ENCODE measurements around the gene PMM2. TPM values are rescaled to one million over a fixed set of nuclear protein-coding genes. Genes with fewer than 3 reads are reported as not detected.

Gene PMM2
- polyA plus RNA-seq, 1 donor (not counting 4 experiments of a cell fraction or from before 2014, with no cell fraction given), result 38.6 TPM

DNA sequence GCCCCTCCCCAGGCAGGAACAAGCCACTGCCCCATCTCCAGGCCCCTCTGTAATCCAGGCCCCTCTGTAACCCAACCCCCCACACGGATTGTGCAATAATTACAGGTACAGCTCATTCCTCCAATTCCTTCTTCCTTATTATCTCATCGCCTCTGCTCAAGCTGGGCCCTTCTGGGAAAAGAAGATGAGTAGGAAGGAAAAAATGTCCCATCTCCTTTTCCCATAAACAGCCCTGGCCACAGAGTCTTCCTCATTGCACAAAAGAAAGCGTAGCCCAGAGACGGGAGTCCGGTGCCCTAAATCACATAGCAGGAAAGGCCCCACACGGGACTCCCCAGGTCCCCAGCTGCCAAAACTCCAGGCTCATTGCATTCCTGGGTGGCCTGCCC, 80.9 kb downstream of the PMM2 start:
- Histone ChIP-seq H3K4me3 (ENCODE audit: control insufficient read depth in 2 of 3, extremely low read depth in 1 of 3, insufficient read depth in 2 of 3, low read depth in 1 of 3, low read length in 3 of 3) (peak overlapping the region in 2 of 3 experiments; percentile 51 to 52), H4K20me1 (ENCODE audit: control insufficient read depth, extremely low read depth, insufficient read depth, low read length) (no peaks in the 10 kb centered on the region), H3K4me1 (ENCODE audit: control insufficient read depth, extremely low read depth, insufficient read depth, low read length) (peaks cover 20% of the 10 kb centered on the region), H3K4me2 (ENCODE audit: control insufficient read depth, extremely low read depth, insufficient read depth, low read depth, low read length) (peak overlapping the region; percentile 76), H2AFZ (ENCODE audit: control insufficient read depth, low read length) (peak overlapping the region; percentile 75), H3K36me3 (ENCODE audit: control insufficient read depth in 2 of 2, extremely low read depth in 1 of 2, insufficient read depth in 2 of 2, low read length in 2 of 2) (no peaks in the 10 kb centered on the region), H3K9me1 (ENCODE audit: control insufficient read depth, extremely low read depth, insufficient read depth, low read length) (no peaks in the 10 kb centered on the region), H3K79me2 (ENCODE audit: control insufficient read depth, insufficient read depth, low read length) (no peaks in the 10 kb centered on the region), H3K27me3 (ENCODE audit: control insufficient read depth, extremely low read depth, insufficient read depth, low read length) (no peaks in the 10 kb centered on the region), H3K27ac (ENCODE audit: control insufficient read depth, insufficient read depth, low read length) (peak overlapping the region; percentile 88), H3K9ac (ENCODE audit: control insufficient read depth, extremely low read depth, insufficient read depth, low read length) (peak overlapping the region; percentile 73), H3K9me3 (ENCODE audit: control insufficient read depth, low read depth, low read length) (no peaks in the 10 kb centered on the region)
- FAIRE-seq, result peak; percentile 56
- dilution Hi-C loops (cut with MboI; ENCODE audit: extremely low pct_ligation_motif_present, low sequenced_read_pairs), result no loop called here
- DNase-seq (ENCODE audit: low read depth, low spot score), result no peak
- TF ChIP-seq, protein P1, sequence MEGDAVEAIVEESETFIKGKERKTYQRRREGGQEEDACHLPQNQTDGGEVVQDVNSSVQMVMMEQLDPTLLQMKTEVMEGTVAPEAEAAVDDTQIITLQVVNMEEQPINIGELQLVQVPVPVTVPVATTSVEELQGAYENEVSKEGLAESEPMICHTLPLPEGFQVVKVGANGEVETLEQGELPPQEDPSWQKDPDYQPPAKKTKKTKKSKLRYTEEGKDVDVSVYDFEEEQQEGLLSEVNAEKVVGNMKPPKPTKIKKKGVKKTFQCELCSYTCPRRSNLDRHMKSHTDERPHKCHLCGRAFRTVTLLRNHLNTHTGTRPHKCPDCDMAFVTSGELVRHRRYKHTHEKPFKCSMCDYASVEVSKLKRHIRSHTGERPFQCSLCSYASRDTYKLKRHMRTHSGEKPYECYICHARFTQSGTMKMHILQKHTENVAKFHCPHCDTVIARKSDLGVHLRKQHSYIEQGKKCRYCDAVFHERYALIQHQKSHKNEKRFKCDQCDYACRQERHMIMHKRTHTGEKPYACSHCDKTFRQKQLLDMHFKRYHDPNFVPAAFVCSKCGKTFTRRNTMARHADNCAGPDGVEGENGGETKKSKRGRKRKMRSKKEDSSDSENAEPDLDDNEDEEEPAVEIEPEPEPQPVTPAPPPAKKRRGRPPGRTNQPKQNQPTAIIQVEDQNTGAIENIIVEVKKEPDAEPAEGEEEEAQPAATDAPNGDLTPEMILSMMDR (optimal IDR thresholded peaks at IDR 0.05 in 1 of 3, IDR thresholded peaks at IDR 0.05 in 1 of 3, conservative IDR thresholded peaks at IDR 0.05 in 1 of 3; ENCODE audit: extremely low read depth in 1 of 3, insufficient read depth in 2 of 3, low read length in 3 of 3), result no peak
- TF ChIP-seq EZH2 (IDR thresholded peaks at IDR 0.05; ENCODE audit: low read length), result no peak

DNA sequence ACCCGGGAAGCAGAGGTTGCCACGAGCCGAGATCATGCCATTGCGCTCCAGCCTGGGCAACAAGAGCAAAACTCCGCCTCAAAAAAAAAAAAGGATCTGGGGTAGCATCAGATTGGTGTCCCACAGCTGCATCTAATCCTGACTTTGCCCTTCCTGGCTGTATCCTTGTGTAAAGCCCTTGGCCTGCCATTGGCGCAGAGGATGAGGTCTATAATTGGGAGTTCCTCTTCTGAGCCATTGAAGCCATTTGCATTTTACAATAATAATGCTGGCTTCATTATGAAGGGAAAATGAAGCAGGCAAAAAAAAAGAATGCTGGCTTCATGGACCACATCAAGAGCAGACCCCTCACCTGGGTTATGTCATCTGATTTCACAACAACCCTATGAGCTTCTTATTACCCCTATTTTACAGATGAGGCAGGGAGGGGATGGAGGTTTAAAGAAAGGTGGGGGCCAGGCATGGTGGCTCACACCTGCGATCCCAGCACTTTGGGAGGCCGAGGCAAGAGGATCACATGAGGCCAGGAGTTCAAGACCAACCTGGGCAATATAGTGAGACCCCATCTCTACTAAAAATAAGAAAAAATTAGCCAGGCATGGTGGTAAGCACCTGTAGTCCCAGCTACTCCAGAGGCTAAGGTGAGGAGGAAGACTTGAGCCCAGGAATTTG, 83.3 kb downstream of the PMM2 start:
- no peaks in the 10 kb centered on the region for H3K79me2 ChIP-seq (ENCODE audit: control insufficient read depth, insufficient read depth, low read length)
- FAIRE-seq, result no peak

More for the DNA sequence above, 83.3 kb downstream of the PMM2 start:
- Histone ChIP-seq H3K4me1 (ENCODE audit: control insufficient read depth, extremely low read depth, insufficient read depth, low read length) (peaks cover 36% of the 10 kb centered on the region), H3K27me3 (ENCODE audit: control insufficient read depth, extremely low read depth, insufficient read depth, low read length) (no peaks in the 10 kb centered on the region), H3K36me3 (ENCODE audit: control insufficient read depth in 2 of 2, extremely low read depth in 1 of 2, insufficient read depth in 2 of 2, low read length in 2 of 2) (no peaks in the 10 kb centered on the region), H4K20me1 (ENCODE audit: control insufficient read depth, extremely low read depth, insufficient read depth, low read length) (peaks cover 8% of the 10 kb centered on the region), H3K9me3 (ENCODE audit: control insufficient read depth, low read depth, low read length) (no peaks in the 10 kb centered on the region), H3K27ac (ENCODE audit: control insufficient read depth, insufficient read depth, low read length) (no peak overlapping the region), H3K9ac (ENCODE audit: control insufficient read depth, extremely low read depth, insufficient read depth, low read length) (no peak overlapping the region), H2AFZ (ENCODE audit: control insufficient read depth, low read length) (no peak overlapping the region), H3K4me2 (ENCODE audit: control insufficient read depth, extremely low read depth, insufficient read depth, low read depth, low read length) (no peak overlapping the region), H3K9me1 (ENCODE audit: control insufficient read depth, extremely low read depth, insufficient read depth, low read length) (no peaks in the 10 kb centered on the region), H3K4me3 (ENCODE audit: control insufficient read depth in 2 of 3, extremely low read depth in 1 of 3, insufficient read depth in 2 of 3, low read depth in 1 of 3, low read length in 3 of 3) (no peak overlapping the region)
- dilution Hi-C loops (cut with MboI; ENCODE audit: extremely low pct_ligation_motif_present, low sequenced_read_pairs), result no loop called here
- DNase-seq (ENCODE audit: low read depth, low spot score), result no peak
- TF ChIP-seq EZH2 (IDR thresholded peaks at IDR 0.05; ENCODE audit: low read length), result no peak
- TF ChIP-seq, protein P1 (optimal IDR thresholded peaks at IDR 0.05 in 1 of 3, IDR thresholded peaks at IDR 0.05 in 1 of 3, conservative IDR thresholded peaks at IDR 0.05 in 1 of 3; ENCODE audit: extremely low read depth in 1 of 3, insufficient read depth in 2 of 3, low read length in 3 of 3), result no peak

All from keratinocyte (primary cell).